Cardiac septum (tissue), 1 donor: Measurements from ENCODE around the gene HDGFL3. TPM values are rescaled to one million over a fixed set of nuclear protein-coding genes. Genes with fewer than 3 reads are reported as not detected.
"Not testable (repeated sequence)": the region's sequence is repeated elsewhere in the genome, so short reads cannot be mapped to it uniquely, and the experiment has no call there.

Experiments used
- DNase-seq: peaks from one replicate; pipeline ENCODE4 v3.0.0-alpha.2; 2020; ENCODE audit warnings: low spot score
- intact Hi-C: fragments of 100-400 bp; cut with DNase I; formaldehyde crosslinking; loops from one replicate; pipeline ENCODE4 v1.14.0; 2022
- total RNA-seq: library from RNA; stranded (reverse); fragmentation: NEBNext Ultra II Directional; extraction: Animal tissue kit (Norgen Biotek cat#: 25700); gene quantifications from one replicate; pipeline ENCODE4 v1.2.1, GENCODE V29; 2021
- donor health status: DM: no; HTN: no; CAD: no.

The HDGFL3 gene
- total RNA-seq, 1 donor from 2014 or later, result 50.5 TPM

GRCh38 chr15:83200162-83200561, 7.5 kb downstream of the HDGFL3 start:
- intact Hi-C loops, result no loop called here
- DNase-seq, result no peak

GRCh38 chr15:83199288-83199687, 8.3 kb downstream of the HDGFL3 start:
- intact Hi-C loops, result no loop called here

GRCh38 chr15:83198476-83198875, 9.1 kb downstream of the HDGFL3 start:
- intact Hi-C loops, result no loop called here
- no peak for DNase-seq

More at GRCh38 chr15:83199288-83199687, 8.3 kb downstream of the HDGFL3 start:
- no peak for DNase-seq

GRCh38 chr15:83194528-83194927, 13.1 kb downstream of the HDGFL3 start:
- no peak for DNase-seq
- intact Hi-C loops, result no loop called here

GRCh38 chr15:83193721-83194120, 13.9 kb downstream of the HDGFL3 start:
- DNase-seq, result no peak
- intact Hi-C loops, result no loop called here

- DNase-seq, result no peak
- intact Hi-C loops, result no loop called here
Observed at GRCh38 chr15:83192742-83193141, 14.9 kb downstream of the HDGFL3 start.

GRCh38 chr15:83190450-83190849, 17.2 kb downstream of the HDGFL3 start:
- intact Hi-C loops, result no loop called here

GRCh38 chr15:83185561-83185960, 22.1 kb downstream of the HDGFL3 start:
- intact Hi-C loops, result no loop called here
- no peak for DNase-seq

More at GRCh38 chr15:83190450-83190849, 17.2 kb downstream of the HDGFL3 start:
- DNase-seq, result no peak

- DNase-seq, result no peak
- intact Hi-C loops, result no loop called here
Observed at GRCh38 chr15:83178869-83179325, 28.7 kb downstream of the HDGFL3 start.

- no peak for DNase-seq
- intact Hi-C loops, result no loop called here
Observed at GRCh38 chr15:83178390-83178789, 29.2 kb downstream of the HDGFL3 start.

- intact Hi-C loops, result no loop called here
- DNase-seq, result no peak
Observed at GRCh38 chr15:83174891-83175290, 32.7 kb downstream of the HDGFL3 start.

- intact Hi-C loops, result no loop called here
- DNase-seq, result no peak
Observed at GRCh38 chr15:83170474-83171165, 37.0 kb downstream of the HDGFL3 start.

GRCh38 chr15:83169576-83169975, 38.0 kb downstream of the HDGFL3 start:
- intact Hi-C loops, DNase-seq: not testable (repeated sequence)

- DNase-seq, result no peak
- intact Hi-C loops, result no loop called here
Observed at GRCh38 chr15:83166830-83167229, 40.8 kb downstream of the HDGFL3 start.

GRCh38 chr15:83166218-83166617, 41.4 kb downstream of the HDGFL3 start:
- DNase-seq, result no peak
- intact Hi-C loops, result no loop called here

GRCh38 chr15:83164771-83165404, 42.7 kb downstream of the HDGFL3 start:
- no peak for DNase-seq
- intact Hi-C loops, result no loop called here

GRCh38 chr15:83164111-83164770, 43.4 kb downstream of the HDGFL3 start:
- intact Hi-C loops, result no loop called here
- no peak for DNase-seq

- intact Hi-C loops, result no loop called here
- DNase-seq, result no peak
Observed at GRCh38 chr15:83163032-83163431, 44.6 kb downstream of the HDGFL3 start.

- intact Hi-C loops, result no loop called here
- no peak for DNase-seq
Observed at GRCh38 chr15:83160741-83161140, 46.9 kb downstream of the HDGFL3 start.

- intact Hi-C loops, result no loop called here
- DNase-seq, result no peak
Observed at GRCh38 chr15:83158393-83158792, 49.2 kb downstream of the HDGFL3 start.

- intact Hi-C loops, result no loop called here
- DNase-seq, result no peak
Observed at GRCh38 chr15:83155942-83156341, 51.7 kb downstream of the HDGFL3 start.
